Measurements from ENCODE around the gene FXYD2. TPM values are rescaled to one million over a fixed set of nuclear protein-coding genes. Genes with fewer than 3 reads are reported as not detected.

Gene FXYD2
- total RNA-seq, 1 experiment from 2014 or later = 0.39 TPM

DNA sequence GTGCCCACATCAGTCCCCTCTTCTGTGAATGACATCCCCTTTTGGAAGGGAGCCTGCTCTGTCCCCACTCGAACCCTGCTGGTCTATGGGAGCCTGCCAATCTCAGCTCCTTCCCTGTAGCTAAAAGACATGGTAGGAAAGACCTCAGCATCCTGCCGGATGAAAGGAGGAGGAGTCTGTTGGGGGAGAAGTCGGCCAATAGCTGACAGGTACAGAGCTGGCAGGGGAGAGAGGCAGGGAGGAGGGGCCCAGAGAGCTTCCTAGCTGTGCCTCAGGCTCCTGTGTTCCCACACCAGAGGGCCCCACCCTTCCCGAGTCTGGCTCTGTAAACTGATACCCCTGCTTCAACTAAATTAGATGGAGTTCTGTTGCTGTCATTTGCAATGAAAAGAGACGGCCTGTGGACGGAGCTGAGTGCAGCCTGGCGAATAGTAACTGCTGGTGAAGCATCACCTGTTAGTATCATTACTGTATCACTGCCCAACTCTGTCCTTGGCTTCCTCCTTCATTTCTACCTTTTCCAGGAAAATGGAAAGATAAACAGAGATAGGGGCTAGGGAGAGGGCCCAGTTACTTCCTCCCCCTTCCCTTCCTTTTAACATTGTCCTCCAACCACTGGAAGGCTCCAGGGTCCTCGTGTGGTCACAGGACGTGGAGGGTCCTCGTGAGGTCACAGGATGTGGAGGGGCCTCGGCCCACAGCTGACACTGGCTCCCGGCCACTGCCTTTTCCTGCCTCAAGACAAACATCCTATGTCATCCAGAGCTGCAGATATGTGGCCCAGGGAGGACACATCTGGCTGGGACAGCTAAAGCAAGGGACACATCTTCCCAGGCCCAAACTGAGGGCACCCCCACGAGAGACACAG is 36.8 kb upstream of the FXYD2 start:
- peaks cover 2% of the 10 kb centered on the region; the same call in 1 of the 2 replicates for H3K27me3 ChIP-seq (ENCODE audit: control insufficient read depth, insufficient read depth, low read length)
- H3K4me3 ChIP-seq (ENCODE audit: low read depth in 2 of 2, low read length in 2 of 2) = no peak overlapping the region
- CTCF ChIA-PET = interaction anchor here (1.1 to 1.5 kb wide), 2 partner anchors 17 to 85 kb away, joined by 3 to 4 read pairs; no protein-coding TSS in a partner anchor
- ATAC-seq (no peak), DNase-seq (ENCODE audit: low read depth, low spot score) (no peak)
- H3K27ac ChIP-seq (ENCODE audit: low read length) = no peak overlapping the region
- POLR2A ChIA-PET = no interaction called here
- no peaks in the 10 kb centered on the region for H3K4me1 ChIP-seq (ENCODE audit: control insufficient read depth, insufficient read depth, low read length)
- TF ChIP-seq, protein P1, sequence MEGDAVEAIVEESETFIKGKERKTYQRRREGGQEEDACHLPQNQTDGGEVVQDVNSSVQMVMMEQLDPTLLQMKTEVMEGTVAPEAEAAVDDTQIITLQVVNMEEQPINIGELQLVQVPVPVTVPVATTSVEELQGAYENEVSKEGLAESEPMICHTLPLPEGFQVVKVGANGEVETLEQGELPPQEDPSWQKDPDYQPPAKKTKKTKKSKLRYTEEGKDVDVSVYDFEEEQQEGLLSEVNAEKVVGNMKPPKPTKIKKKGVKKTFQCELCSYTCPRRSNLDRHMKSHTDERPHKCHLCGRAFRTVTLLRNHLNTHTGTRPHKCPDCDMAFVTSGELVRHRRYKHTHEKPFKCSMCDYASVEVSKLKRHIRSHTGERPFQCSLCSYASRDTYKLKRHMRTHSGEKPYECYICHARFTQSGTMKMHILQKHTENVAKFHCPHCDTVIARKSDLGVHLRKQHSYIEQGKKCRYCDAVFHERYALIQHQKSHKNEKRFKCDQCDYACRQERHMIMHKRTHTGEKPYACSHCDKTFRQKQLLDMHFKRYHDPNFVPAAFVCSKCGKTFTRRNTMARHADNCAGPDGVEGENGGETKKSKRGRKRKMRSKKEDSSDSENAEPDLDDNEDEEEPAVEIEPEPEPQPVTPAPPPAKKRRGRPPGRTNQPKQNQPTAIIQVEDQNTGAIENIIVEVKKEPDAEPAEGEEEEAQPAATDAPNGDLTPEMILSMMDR (IDR thresholded peaks at IDR 0.05) = no peak
- TF ChIP-seq TCF7L2 (IDR thresholded peaks at IDR 0.05; ENCODE audit: low read depth, low read length) (no peak), SIN3A (IDR thresholded peaks at IDR 0.05; ENCODE audit: borderline replicate concordance, insufficient read depth, low read depth, low read length) (no peak), POLR2AphosphoS5 (IDR thresholded peaks at IDR 0.05; ENCODE audit: low read depth, low read length) (no peak)
- TF ChIP-seq, protein P2, sequence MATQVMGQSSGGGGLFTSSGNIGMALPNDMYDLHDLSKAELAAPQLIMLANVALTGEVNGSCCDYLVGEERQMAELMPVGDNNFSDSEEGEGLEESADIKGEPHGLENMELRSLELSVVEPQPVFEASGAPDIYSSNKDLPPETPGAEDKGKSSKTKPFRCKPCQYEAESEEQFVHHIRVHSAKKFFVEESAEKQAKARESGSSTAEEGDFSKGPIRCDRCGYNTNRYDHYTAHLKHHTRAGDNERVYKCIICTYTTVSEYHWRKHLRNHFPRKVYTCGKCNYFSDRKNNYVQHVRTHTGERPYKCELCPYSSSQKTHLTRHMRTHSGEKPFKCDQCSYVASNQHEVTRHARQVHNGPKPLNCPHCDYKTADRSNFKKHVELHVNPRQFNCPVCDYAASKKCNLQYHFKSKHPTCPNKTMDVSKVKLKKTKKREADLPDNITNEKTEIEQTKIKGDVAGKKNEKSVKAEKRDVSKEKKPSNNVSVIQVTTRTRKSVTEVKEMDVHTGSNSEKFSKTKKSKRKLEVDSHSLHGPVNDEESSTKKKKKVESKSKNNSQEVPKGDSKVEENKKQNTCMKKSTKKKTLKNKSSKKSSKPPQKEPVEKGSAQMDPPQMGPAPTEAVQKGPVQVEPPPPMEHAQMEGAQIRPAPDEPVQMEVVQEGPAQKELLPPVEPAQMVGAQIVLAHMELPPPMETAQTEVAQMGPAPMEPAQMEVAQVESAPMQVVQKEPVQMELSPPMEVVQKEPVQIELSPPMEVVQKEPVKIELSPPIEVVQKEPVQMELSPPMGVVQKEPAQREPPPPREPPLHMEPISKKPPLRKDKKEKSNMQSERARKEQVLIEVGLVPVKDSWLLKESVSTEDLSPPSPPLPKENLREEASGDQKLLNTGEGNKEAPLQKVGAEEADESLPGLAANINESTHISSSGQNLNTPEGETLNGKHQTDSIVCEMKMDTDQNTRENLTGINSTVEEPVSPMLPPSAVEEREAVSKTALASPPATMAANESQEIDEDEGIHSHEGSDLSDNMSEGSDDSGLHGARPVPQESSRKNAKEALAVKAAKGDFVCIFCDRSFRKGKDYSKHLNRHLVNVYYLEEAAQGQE (IDR thresholded peaks at IDR 0.05; ENCODE audit: insufficient read depth in 1 of 2, low read depth in 2 of 2, low read length in 1 of 2) = no peak
- intact Hi-C loops (cut with micrococcal nuclease; ENCODE audit: unreplicated experiment) = no loop called here
- in situ Hi-C loops (cut with HindIII; ENCODE audit: low pct_unique_long_range_greater_than_20kb, low sequenced_read_pairs) = no loop called here
- no peaks in the 10 kb centered on the region for H3K36me3 ChIP-seq (ENCODE audit: control insufficient read depth, insufficient read depth, low read length)
- H3K9me3 ChIP-seq (ENCODE audit: control insufficient read depth, insufficient read depth, low read depth, low read length) = no peaks in the 10 kb centered on the region
- BruUV-seq (replicated peaks) = no TSS peak

DNA sequence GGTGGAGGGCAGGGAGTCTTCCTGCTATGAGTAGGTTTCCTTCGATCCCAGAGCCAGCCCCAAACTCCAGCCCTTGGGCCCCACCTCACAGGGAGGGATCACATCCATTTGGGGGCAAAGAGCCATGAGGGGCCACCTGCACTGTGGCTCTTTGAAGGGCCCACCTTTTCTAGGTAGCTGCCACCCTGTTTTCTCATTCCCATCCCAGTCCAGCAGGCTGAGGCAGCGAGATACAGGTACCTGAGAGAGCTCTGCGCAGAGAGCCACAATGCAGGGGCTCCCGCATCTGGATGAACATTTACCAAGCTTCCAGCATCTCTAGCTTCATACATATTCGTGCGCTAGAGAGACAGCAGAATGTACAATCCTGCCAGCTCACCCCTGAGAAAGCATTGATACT is 35.6 kb upstream of the FXYD2 start:
- no TSS peak for BruUV-seq (replicated peaks)
- CTCF ChIA-PET = interaction anchor here (0.6 to 1.1 kb wide), 4 partner anchors 16 to 87 kb away, joined by 3 read pairs; no protein-coding TSS in a partner anchor
- POLR2A ChIA-PET = no interaction called here

More for the DNA sequence above, 35.6 kb upstream of the FXYD2 start:
- intact Hi-C loops (cut with micrococcal nuclease; ENCODE audit: unreplicated experiment) (no loop called here), in situ Hi-C loops (cut with HindIII; ENCODE audit: low pct_unique_long_range_greater_than_20kb, low sequenced_read_pairs) (no loop called here)
- no peaks in the 10 kb centered on the region for H3K36me3 ChIP-seq (ENCODE audit: control insufficient read depth, insufficient read depth, low read length)
- no peak overlapping the region for H3K27ac ChIP-seq (ENCODE audit: low read length)
- no peaks in the 10 kb centered on the region for H3K9me3 ChIP-seq (ENCODE audit: control insufficient read depth, insufficient read depth, low read depth, low read length)
- peaks cover 9% of the 10 kb centered on the region; the same call in 1 of the 2 replicates for H3K27me3 ChIP-seq (ENCODE audit: control insufficient read depth, insufficient read depth, low read length)
- ATAC-seq (no peak), DNase-seq (ENCODE audit: low read depth, low spot score) (no peak)
- no peaks in the 10 kb centered on the region for H3K4me1 ChIP-seq (ENCODE audit: control insufficient read depth, insufficient read depth, low read length)
- TF ChIP-seq SIN3A (IDR thresholded peaks at IDR 0.05; ENCODE audit: borderline replicate concordance, insufficient read depth, low read depth, low read length) (no peak), TCF7L2 (IDR thresholded peaks at IDR 0.05; ENCODE audit: low read depth, low read length) (no peak)
- TF ChIP-seq, protein P1 (IDR thresholded peaks at IDR 0.05) = no peak
- TF ChIP-seq, protein P2 (IDR thresholded peaks at IDR 0.05; ENCODE audit: insufficient read depth in 1 of 2, low read depth in 2 of 2, low read length in 1 of 2) = no peak
- no peak overlapping the region for H3K4me3 ChIP-seq (ENCODE audit: low read depth in 2 of 2, low read length in 2 of 2)
